Medulla oblongata (tissue), 1 donor: ENCODE results near the gene MYOG.

Source experiments
- DNase-seq: peaks from one replicate; pipeline ENCODE4 v3.0.0-alpha.2; 2015; ENCODE audit errors: extremely low spot score

Gene MYOG

GRCh38 chr1:203072002-203072602 is 13.7 kb downstream of the MYOG start:
- no peak for DNase-seq

DNA sequence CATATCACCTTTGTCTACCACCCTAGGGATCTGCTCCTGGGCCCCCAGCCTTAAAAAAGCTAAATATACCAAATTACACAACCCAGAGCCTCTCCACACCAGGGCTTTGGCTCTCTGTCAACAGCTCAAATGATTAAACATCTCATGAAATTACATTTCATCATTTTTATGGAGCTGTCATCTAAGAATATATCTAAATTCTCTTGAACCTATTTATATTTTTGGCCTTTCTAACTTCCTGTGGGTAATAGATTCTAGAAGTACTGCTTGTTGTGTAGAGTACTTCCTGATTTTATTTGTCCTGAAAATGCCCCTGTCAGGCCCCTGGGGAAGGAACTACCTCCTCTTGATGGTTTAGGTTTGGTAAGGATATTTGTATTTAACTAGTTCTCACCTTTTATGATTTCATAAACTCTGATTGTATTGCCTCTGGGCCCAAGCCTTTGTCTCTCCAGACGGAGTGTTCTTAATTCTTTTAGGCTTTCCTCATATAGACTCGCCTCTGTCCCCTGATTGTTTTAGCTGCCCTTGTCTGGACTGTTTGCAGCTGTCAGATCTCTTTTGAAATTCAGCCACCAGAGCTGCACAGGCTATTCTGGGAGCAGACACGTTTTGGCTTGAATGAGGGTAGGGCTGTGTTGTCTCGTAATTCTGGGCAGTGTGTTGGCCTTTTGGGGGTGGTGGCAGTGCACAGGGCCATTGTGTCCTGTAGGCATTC is 16.6 kb downstream of the MYOG start:
- peak; percentile 71 for DNase-seq

DNA sequence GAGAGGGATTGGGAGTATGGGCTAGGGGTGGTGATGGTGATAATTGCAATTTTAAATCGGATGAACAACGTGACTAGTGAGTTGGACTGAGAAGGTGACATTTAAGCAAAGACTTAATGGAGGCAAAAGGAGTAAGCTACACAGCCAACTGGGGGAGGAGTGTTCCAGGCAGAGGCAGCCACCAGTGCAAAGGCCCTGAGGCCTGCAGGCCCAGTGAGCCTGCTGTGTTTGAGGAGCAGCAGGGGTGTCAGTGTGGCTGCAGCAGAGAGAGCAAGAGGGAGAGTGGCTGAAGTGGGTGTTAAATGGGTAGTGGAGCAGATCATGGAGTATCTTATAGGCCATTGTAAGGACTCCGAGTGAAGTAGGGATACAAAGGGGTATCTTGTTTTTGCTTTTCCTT is 18.8 kb downstream of the MYOG start:
- DNase-seq = no peak

DNA sequence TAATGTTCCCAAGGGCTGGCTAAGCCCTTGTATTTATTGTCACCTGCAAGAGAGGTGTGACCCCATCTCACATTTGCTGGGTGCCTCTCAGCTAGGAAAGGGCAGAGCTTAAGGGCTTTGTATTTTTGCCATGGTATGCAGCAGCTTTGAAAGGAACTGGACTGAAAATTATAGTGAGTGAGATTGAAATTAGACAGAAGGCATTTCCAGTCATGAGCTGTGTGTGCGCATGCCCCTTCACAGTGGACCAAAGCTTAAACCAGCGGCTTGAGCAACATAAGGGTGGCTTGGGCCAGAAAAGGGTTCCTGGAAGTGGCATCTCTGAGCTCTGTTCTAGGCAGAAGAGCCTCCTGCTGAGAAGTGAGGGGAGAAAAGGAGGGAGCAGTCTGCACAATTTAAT is 19.8 kb downstream of the MYOG start:
- DNase-seq = no peak

DNA sequence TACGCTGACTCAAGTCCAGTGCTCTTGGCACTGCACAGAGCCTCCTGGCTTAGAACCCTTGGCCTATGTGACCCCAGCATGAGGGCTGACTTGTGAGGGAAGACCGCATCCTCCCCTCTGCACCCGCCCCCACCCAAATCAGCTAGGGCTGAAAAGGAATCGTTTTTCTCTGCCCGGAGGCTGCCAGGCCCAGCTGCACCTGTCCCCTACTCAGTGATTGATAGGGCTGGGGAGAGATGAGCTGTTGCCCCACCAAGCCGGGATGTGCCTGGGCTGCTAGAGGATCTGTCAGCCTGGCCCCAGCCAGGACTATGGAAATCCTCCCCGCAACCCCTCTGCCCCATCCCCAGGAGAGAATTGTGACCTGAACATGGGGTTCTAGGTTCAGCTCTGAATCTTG is 20.6 kb downstream of the MYOG start:
- DNase-seq = no peak

DNA sequence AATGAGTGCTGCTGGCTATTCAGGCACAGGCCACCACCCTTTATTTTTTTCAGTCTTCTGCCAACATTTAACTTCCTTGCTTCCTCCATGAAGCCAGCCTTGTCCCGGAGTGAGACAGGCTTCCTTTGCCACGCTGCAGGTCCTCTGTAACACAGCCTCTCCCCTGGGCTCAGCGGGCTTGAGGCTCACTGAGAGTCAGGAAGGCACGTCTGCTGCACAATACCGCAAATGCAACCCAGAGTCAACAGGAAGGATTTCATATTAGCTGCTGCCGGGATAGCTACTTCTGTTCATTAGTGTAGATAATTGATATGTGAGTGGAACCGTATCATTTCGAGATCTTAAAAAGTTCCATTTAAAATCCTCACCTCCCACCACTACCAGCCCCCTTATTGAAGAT is 22.5 kb downstream of the MYOG start:
- DNase-seq = no peak

DNA sequence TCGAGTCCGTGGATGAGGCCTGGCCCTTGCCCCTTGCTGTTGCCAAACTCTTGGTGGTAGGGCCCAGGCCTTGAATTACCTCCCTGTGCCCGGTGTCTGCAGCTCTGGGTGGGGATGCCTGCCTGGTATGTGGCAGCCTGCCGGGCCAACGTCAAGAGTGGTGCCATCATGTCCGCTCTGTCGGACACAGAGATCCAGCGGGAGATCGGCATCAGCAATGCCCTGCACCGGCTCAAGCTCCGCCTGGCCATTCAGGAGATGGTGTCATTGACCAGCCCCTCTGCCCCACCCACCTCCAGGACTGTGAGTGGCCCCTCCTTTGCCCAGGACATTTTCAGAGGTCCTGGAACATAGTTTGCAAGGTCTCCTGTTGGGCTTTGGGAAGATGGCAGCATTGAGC is 25.7 kb downstream of the MYOG start:
- no peak for DNase-seq

DNA sequence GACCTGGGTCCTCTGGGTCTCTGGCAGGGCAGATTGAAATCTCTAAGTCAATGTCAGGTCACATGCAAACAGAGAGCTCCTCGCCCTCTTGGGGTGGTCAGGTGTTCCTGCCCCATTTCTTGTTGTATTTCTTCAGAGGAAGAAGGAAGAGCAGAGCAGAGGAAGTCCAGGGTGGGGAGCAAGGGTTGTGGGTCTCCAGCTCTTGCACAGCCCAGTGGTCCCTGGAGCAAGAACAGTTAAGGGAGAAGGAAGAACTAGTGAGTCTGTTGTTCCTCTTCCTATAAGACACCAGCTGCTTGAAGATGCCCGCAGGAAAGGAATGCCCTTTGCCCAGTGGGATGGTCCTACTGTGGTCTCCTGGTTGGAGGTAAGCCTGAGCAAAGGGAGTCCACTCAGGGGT is 26.3 kb downstream of the MYOG start:
- DNase-seq = peak; percentile 12

DNA sequence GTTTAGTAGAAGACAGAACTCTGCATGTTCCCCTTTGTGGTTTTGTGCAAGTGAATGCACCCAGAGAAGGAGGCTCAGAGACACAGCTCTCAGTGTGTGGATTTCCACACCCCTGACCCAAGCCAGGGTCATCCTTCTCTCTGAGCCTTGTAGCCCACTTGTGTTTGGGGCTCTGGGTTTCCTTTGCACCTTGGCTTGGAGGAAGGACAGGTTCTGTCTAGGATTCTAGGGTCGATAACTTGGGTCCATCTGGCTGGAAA is 27.2 kb downstream of the MYOG start:
- DNase-seq = peak; percentile 44

GRCh38 chr1:203057911-203058675 is 27.7 kb downstream of the MYOG start:
- peak; percentile 54 for DNase-seq

GRCh38 chr1:203056516-203056915 is 29.3 kb downstream of the MYOG start:
- DNase-seq = no peak

- no peak for DNase-seq
Observed at GRCh38 chr1:203056012-203056411, 29.8 kb downstream of the MYOG start.

- DNase-seq = no peak
Observed at GRCh38 chr1:203055161-203055799, 30.5 kb downstream of the MYOG start.

DNA sequence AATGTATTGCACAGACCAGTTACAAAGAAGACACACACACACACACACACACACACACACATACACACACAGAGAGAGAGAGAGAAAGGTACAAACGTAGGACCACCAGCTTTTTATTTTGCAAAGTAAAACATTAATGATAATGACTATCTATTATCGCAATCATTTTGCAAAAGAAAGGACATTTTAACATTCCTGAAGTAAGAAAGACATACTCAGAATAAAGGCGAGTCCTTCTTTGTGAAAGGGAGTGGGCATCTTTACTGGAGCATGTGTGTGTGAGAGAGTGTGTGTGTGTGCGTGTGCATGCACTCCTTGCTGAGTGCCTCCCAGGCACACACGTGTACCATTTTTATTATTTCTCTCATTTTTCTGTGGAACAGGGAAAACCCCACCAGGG is 31.2 kb downstream of the MYOG start:
- DNase-seq = no peak

DNA sequence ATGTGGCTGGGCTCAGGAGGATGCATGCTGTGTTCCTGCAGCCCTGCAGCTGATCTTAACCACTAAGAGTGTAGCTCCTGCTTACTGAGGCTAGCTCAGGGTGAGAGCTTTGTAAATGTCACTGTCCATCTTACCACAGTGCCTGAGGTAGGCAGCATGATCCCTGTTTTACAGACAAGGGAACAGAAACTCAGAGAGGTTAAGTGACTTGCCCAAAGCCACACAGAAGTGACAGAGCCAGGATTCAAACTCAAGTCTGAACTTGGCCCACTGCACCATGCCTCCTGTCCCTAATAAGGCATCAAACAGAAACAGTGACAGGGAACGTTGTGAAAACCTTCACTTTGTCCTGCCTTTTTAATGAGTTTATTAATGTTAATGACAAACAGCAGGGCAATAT is 31.6 kb downstream of the MYOG start:
- no peak for DNase-seq

DNA sequence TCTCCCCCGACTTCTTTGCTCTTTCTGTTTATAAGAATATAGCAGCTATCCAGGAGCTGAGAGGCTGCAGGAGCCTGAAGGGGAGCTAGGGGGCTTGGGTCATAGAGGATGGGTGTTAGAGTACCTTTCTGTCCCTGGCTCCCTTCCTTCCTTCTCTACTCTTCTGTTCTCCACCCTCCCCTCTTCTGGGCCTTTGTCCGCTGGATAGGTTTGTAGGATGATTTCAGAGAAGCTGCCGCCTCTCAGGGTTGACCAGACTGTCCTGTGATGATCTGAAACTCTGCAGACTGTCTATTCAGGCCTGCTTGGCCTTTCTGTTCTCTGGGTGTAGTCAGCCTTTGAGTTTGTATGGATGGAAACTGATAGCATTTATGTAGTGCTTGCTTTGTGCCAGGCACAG is 33.2 kb downstream of the MYOG start:
- no peak for DNase-seq

GRCh38 chr1:203051841-203052324 is 33.9 kb downstream of the MYOG start:
- DNase-seq = no peak

DNA sequence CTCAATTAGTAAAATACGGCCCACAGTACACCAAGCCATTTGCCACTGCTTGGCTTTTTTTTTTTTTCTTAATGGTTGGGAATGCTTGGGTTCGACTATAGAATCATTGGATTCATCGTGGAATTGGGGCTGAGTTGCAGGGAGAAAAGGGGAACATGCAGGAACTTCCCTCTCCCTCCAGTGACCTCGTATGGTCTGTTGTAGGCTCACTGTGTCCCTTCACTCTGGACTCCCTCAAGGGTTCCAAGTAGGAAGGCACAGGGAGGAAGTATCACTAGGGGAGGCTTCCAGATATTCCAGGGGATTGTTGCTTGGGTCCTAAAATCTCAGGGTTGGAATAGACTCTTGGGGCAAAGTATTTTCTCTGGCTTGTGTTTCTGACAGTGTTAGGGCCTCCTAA is 35.0 kb downstream of the MYOG start:
- DNase-seq = no peak

GRCh38 chr1:203049576-203050180 is 36.1 kb downstream of the MYOG start:
- no peak for DNase-seq

DNA sequence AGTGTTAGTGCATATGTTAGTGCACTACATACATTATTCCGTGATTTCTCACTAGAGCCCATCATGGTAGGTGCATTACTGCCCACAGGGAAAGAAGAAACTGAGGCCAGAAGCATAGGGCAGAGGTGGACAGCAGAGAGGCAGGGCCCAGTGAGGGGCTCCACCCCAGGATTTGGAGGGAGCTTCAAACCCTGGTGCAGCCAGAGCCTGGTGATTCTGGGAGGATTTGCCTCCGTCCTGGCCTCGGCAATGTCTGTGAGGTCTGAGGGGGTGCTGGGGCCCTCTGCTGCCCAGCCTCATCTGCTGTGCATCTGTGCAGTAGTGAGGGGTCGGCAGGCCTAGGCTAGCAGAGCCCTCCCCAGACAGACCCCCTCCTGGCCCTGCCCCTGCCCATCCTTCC is 36.7 kb downstream of the MYOG start:
- no peak for DNase-seq

- no peak for DNase-seq
Observed at GRCh38 chr1:203048555-203049051, 37.2 kb downstream of the MYOG start.

DNA sequence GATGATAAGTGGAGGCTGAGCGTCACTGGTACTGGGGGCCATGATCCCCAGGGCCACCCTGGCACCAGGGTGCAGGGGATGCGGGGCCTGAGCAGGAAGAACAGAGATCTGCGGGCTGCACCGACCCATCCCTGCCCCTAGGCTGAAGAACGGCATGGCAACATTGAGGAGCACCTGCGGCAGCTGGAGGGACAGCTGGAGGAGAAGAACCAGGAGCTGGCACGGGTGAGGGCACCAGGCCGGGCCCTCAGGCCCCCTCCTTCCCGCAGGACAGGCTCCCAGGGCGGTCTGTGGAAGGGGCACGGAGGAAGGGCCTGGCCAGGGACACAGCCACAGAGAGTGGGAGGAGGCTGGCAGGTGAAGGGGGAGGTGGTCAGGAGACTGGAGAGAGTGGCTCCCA is 37.7 kb downstream of the MYOG start:
- no peak for DNase-seq
